Iris pigment epithelial cell (primary cell): ENCODE measurements around the gene DGUOK.
A peak's percentile ranks its signal among the peaks of the same experiment; 100 is the strongest.
"Not testable (repeated sequence)": the region's sequence is repeated elsewhere in the genome, so short reads cannot be mapped to it uniquely, and the experiment has no call there.

ENCODE experiments used
- DNase-seq: peaks from one replicate; pipeline ENCODE4 v3.0.0-alpha.2; 2011; ENCODE audit warnings: low read depth

The DGUOK gene

DNA sequence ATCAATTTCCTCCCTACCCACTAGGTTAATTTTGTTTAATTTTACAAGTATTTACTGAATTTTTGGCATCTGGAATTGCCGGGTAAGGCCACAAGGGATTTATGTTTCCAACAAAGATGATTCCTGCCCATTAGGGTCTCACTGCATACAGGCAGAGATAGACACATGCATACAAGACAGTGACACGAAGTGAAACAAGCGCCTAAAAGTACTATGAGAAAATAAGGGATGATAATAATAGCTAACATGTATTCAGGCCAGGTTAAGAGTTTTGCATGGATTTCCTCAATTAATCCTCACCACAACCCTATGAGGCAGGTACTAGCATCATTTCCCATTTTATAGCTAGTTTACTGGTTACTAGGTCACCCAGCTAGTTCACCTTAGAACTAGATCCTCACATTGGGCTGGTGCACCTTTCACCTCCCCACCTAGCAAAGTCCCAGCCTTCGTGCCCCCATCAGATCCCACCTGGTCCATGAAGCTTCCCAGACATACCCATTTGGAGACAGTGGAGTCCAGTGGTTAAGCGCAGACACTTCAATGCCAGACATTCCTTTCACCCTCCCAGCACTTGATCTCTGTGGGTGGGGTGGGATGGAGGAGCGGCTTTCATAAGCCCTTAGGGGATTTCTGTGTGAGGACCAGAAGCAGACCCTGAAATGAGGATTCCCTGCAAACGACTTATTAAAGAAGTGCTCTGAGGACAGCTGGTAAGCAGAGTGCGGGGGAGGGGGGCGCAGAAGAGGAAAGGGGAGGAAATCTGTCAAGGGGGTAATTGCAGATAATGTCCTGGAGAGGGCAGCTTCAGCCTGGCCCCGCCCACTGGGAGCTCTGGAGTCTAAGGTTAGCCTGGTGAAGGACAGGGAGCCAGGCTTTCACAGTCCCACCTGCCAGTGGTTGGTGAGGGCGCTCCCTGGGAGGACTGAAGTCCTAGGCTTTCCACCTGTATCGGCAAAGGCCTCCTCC, 5.8 kb upstream of the DGUOK start:
- DNase-seq = no peak

DNA sequence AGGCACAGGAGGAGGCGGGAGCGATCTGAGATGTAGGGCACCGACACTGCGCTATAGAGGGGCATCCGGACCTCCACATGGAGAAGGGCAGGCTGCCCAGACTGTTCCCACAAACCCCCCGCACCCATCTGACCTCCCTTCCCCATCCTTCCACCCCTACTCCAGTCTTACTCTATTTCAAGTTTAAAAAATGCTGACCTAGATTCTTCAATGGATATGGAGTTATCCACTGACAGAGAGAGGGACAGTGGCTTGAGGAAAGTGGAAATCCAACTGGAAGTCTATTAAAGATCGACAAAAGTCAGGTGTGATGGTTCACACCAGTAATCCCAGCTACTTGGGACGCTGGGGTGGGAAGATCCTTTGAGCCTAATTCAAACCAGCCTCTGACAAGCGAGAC, 5.1 kb upstream of the DGUOK start:
- DNase-seq = no peak

DNA sequence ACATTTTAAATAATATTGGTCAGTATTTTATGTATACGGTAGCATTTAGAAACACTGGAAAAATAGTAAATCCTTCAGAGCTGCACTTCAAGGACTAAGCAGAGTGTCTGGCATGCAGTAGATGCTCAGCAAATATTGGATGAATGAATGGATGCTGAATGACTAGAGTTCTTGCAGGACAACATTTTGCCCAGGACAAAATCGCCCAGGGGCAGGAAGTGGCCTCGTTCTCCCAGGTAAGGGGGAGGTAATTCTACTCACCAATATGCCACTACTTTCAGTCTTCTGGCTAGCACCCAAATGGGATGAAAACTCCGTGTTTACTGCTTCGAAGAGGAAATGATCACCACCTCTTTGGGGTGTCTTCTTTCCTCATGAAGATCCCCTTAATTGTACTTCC, 4.0 kb upstream of the DGUOK start:
- DNase-seq = no peak

DNA sequence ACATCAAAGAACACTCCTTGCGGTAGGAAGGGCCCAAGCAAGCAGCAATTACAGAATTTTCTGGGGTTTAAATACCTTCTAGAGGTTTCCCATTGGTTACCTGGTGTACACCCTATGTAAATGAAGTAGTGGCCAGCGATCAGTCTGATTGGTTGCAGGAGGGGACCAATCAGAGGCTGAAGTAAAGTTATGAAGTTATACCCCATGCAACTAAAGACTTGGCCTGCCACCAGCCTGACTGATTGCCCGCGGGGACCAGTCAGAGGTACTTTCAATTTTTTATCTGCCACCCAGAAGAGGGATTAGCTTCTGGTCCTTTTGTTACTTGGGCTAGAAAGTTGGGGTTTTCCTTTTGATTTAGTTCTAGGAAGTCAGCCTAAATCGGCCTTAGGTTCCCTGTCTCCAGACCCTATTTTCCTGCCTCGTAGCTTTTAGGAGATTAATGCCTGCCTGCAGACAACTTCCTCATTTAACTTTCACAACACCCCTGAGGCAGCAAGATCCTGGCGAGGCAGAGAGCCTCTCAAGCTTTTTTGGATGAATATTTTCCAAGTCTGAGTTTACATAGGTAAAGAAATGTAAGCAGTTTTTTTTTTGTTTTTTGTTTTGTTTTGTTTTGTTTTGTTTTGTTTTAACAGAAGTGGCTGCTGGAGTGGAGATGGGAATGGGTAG, 1.5 kb upstream of the DGUOK start:
- no peak for DNase-seq

DNA sequence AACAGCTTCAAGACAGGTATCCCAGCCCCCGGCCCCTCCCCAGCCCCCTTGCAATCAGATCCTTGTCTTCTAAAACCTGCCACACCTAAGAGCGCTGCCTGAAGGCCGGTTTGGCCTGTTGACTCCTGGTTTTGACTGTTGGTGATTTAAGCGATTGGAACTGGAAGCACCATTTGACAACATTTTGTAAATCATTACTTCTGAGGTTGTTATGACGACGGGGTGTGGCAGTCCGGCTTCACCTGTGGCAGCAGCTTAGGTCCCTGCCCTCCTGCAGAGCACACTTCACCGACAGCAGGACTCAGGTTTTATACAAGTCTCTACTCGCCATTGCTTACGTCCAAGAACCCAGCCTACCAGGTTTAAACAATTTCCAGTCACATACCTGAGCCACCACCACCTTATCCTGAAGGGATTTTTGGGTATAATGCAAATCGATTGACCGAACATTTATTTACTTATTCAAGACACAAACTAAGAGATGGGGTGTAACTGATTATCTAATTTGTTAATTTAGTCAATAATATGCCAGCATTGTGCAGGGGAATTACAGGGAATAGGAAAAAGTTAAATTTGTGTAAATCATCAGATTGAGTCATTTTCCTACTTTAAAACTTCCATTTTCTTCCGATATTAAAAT, 707 bp upstream of the DGUOK start:
- DNase-seq = no peak

DNA sequence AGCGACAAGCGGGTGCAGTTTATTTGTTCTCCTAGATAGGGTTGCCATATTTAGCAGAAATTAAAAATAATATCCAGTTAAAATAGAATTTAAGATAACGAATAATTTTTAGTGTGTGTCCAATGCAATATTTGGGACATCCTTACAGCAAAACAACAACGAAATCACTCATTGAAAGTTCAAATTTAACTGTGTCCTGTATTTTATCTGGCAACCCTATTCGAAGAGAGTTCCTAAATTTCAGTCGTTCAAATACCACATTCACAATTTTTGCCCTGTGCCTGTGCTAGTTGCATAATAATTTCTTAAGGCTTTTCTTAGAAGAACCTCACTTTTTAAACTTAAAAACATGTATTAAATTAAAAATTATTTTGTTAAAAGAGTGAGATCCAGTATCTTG, 664 bp downstream of the DGUOK start:
- no peak for DNase-seq

DNA sequence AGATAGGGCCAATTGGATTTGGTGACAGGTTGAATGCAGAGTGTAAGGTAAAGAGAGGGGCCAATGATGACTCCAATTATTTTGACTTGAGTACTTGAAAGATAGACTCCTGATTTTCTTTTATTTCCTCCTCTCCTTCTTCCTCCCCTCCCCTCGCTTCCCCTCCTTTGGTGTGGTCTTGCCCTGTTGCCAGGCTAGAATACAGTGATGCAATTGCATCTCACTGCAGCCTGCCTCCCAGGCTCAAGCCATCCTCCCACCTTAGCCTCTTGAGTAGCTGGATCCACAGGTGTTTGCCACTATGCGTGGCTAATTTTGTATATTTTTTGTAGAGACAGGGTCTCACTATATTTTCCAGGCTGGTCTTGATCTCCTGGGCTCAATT, 2.3 kb downstream of the DGUOK start:
- no peak for DNase-seq

DNA sequence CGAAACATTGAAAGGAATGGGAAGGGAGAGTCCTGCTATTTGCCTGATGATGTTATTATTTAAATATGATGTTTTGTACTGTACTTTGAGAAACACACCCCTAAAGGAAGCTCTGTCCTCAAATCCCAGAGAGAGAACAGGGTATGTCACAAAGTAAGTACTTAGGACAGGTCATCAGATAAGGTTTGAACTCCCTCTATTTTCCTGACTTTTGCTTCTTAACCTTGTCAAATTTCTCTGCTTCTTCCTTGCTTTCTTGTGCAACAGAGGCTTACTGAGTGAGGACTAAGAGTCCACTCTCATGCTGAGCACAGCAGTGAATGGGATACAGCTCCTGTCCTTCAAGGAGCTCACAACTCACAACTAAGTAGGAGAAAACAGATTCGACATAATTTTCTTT, 3.7 kb downstream of the DGUOK start:
- no peak for DNase-seq

DNA sequence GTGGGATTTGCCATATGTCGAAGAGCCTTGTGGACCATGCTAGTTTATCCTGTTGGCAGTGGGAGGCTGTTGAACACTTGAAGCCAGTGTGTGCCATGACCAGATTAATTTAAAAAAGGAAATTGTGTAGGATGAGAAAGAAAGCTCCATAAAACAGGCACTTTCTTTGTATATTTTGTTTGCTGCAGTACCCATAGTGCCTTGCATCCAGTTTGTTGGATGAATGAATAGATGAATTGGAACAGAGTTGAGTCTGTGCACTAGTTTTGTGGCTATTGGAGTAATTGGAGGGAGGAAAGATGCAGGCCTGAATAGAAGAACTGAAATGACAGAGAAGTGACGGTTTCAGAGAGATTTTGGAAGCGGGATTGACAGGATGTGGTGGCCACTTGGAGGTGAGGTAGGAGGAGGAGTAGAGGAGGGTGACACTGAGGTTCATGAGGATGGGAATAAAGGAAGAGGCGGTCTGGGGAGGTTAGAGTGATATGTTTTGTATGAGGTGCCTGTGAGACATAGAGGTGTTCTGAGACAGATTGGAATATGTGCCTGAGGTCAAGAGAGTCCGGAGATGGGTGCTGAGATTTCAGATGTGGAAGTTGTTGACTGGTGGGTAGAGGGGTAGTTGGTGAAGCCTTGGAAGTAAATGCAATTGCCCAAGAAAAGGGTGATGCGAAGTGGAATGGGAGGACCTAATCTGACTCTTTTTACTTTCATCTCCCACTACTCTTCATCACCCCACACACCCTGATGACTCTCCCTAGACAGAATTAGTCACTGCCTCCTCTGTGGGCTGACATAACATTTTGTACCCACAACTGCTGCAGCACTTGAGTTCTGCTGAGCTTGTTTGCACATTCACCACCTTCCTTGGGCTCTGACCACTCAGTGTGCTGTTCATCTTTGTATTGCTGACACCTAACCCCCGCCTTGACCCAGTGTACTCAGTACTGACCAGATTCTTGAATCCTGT, 5.1 kb downstream of the DGUOK start:
- DNase-seq = peak; percentile 73

DNA sequence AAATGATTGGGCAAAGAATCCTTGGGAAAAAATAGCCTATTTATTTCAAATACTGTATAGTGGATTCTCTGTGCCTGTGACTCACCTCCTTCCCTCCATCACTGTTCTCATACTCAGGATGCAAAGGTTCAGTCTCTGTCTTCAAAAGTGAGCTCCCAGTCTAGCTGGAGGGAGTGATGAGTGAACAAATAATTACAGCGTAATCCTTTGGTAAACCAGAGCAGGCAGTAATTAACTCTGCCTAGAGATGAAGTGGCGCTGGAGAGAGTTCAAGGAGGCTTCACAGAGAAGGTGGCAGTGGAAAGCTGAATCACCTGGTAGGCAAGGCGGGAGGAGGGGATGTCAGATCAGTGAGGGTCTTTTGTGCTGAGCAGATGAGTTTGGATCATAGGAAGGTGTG, 6.5 kb downstream of the DGUOK start:
- DNase-seq = no peak

DNA sequence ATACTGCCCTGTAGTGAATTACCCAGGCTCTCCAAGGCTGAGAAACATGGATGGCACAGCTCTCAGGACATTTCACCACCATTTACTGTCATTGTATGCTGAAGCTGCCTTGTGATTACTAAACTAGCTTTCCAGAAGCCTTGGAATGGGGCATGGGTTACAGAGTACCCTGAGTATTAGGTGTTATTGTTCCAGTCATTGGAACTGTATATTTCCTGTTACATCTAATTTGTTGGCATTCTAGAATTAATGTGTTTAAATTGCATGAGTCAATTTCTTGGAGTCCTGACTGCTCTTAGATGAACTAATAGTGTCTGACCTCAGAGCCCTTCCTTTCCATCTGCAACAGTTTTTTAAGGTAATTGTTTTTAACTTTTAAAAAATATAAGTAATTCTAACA, 9.0 kb downstream of the DGUOK start:
- no peak for DNase-seq

DNA sequence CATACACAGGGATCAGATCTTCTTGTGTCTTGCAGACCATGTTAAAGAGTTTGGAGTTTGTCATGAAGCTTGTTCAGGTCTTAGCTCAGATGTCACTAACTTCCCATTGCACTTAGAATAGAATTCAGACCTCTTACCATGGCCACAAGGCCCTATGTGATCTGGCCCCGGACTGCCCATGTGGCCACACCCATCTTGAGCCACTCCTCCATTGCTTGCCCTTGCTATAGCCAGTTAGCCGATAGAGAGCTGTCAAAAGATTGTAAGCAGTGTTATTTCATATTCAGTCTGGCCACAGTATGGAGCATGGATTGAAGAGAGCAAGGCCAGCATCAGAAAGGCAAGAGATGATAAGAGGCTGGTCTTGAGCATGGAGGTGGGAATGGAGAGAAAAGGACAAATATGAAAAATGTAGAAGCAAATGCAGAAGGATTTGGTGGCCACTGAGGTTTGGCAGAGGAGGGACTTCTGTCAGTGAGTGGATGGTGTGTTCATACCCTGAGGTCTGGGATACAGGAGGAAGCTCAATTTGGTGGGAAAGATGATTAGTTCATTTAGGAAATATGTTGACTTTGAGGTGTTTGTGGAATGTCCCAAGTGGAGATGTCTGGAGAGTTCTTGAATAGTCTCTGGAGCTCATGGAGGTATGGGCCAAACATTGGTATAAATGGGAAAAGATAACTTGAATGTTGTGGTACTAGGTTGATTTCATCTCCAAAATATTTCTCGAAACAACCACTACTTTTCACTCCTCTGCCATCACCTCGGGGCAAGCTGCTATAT, 10.6 kb downstream of the DGUOK start:
- no peak for DNase-seq

DNA sequence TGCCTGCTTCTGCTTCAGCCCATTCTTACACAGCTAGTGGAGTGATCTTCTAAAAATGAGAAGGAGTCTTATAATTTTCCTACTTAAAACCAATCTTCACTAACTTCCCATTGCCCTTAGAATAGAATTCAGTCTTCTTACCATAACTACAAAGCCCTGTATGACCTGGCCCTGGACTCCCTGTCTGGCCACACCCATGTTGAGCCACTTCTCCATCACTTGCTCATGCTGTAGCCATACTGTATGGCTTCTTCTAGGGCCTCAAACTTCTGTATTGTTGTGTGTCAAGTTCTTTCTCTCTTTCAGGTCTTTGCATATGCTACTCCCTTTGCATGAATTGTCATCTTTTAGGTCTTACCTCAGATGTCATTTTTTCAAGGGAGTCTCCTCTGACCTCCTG, 11.2 kb downstream of the DGUOK start:
- no peak for DNase-seq

DNA sequence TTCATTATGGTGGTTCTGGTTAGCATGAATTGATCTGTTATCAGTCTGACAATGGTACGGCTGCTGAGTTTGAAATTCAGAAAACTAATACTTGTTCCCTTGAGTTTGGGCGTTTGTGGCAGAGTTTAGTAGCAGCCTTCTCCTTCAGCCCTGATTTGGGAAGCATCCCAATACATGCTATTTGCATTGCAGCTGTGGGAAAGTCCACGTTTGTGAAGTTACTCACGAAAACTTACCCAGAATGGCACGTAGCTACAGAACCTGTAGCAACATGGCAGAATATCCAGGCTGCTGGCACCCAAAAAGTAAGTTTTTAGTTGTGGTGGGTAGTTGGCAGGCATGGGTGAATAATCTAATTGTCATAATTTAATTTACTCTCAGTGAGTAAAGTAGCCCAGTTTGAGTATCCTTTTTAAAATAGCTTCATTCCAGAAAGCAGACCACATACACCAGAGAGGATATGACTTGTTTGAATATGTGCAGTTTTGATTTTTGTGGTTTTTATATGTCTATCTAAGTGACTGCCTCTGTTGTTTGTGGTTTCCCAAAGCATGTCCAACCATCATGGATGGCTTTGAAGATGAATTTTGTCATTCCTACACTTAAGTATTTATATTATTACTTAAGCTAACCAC, 12.2 kb downstream of the DGUOK start:
- DNase-seq = peak; percentile 83

DNA sequence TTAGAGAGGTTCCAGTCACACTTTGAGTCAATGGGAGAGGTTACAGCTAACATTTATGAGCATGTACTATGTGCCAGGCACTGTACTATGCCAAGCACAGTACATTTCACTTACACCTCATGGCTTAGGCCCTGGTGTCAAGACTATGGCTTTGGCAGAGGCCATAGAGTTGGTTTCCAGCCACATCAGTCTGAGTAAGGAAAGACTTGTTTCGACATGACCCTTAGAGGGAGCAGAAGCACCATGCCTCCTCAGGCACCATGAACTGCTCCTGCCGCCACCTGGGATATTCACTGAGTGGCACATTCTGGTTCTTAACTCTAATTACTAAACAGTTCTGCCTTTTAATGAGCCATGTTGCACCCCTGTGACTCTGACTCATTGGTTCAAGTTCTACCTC, 12.7 kb downstream of the DGUOK start:
- DNase-seq = peak; percentile 58

DNA sequence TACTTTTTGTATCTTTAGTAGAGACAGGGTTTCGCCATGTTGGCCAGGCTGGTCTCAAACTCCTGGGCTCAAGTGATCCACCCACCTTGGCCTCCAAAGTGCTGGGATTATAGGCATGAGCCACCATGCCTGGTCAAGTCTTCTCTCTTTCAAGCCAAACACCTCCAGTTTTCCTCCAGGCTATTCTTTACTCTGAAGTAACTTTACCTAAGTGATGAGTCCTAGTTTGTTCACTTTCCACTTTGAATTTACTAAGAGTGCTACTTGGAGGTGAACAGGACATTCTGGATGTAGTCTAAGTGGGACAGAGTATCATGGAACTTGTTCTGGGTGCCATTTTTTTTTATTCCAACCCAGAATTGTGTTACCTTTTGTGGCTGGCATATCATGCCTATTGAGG, 13.4 kb downstream of the DGUOK start:
- DNase-seq = not testable (repeated sequence)

DNA sequence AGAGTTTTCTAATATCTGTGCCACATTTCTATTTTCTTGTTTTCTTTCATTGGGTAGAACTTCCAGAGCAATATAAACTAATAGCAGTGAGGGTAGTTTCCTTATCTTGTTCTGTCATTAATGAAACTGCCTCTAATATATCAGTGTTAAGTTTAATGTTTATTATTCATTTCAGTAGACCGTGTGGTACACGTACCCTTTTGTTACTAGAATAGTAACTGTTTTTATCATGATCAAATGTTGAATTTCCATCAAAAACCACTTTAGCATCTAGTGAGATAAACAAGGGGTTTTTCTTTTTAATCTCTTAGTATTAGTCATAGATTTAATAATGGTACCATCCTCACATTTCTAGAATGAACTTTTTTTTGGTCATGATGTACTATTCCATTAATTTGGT, 16.0 kb downstream of the DGUOK start:
- no peak for DNase-seq

DNA sequence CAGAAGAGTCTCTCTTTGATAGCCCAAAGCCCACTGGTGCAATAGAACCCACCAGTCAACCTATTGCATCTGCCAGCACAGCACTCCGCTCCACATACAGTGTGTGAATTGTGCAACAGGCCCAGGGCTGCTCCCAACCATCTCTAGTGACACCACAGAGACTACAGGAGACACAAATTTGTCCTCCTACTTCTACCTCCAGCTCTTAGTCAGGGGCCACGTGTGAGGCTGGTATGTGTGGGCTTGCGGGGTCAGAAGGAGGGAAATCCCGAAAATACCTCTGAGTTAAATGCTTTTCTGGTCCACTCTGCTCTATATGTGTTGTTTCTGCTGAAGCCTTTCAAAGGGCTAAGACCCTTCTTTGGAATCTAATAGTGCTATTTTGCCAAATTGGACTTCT, 18.0 kb downstream of the DGUOK start:
- no peak for DNase-seq

DNA sequence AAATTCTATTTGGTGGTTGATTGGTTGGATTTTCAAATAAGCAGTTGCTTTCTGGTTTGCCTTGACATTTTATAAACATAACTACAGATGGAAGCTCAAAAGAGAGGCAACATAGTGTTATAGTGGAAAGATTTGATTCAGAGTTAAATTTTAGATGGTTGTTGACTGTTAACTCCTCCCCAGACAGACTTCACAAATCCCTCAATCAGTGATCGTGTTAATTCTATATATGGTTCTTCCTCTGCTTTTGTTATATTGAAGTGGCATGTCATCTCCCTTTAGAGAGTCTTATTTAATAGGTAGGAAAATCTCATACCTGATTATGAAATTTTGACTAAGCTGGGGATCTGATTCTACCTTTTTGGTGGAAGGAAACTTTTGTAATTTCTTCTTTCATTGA, 19.5 kb downstream of the DGUOK start:
- DNase-seq = no peak

DNA sequence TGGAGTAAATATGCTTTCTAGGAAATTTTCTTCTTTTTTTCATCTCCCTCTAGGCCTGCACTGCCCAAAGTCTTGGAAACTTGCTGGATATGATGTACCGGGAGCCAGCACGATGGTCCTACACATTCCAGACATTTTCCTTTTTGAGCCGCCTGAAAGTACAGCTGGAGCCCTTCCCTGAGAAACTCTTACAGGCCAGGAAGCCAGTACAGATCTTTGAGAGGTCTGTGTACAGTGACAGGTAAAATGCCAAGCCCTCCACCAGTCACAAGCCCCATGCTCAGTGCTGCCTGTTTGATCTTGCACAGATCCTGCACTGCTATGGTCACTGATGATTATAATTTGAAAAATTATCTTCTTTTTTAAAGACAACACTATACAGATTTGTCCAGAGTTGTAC, 20.0 kb downstream of the DGUOK start:
- DNase-seq = no peak
